Brain microvascular endothelial cell (primary cell): ENCODE data around the gene ZNF354C.
A peak's percentile ranks its signal among the peaks of the same experiment; 100 is the strongest.

Source experiments
- DNase-seq: peaks from one replicate; pipeline ENCODE4 v3.0.0-alpha.2; 2020
- H3K27ac ChIP-seq: fragments of 250-450 bp; sonication (Bioruptor Pico); 2 replicates; pipeline ENCODE4 v1.5.1; 2020; ENCODE audit warnings: mild to moderate bottlenecking, moderate library complexity
- H3K27me3 ChIP-seq: fragments of 250-450 bp; sonication (Bioruptor Pico); replicated peaks from 2 replicates; pipeline ENCODE4 v1.5.1; 2020; ENCODE audit warnings: mild to moderate bottlenecking
- H3K36me3 ChIP-seq: fragments of 250-450 bp; sonication (Bioruptor Pico); replicated peaks from 2 replicates; pipeline ENCODE4 v1.5.1; 2020; ENCODE audit warnings: mild to moderate bottlenecking
- H3K4me3 ChIP-seq: 2 replicates; pipeline ENCODE4 v1.5.1; 2011; ENCODE audit warnings: low read depth, mild to moderate bottlenecking, control low read depth, low read length, moderate library complexity
- in situ Hi-C: cut with HindIII; loops from 2 replicates; pipeline ENCODE4 v1.10.0; 2017; ENCODE audit warnings: low sequenced_read_pairs, low pct_ligation_motif_present
- TF ChIP-seq, protein P1 (sequence below): IDR thresholded peaks from 2 replicates; pipeline ENCODE4 v1.5.1; 2011; ENCODE audit warnings: low read depth, mild to moderate bottlenecking, moderate library complexity, low read length, control low read depth, inconsistent platforms; ENCODE audit errors: missing control alignments

ZNF354C gene

DNA sequence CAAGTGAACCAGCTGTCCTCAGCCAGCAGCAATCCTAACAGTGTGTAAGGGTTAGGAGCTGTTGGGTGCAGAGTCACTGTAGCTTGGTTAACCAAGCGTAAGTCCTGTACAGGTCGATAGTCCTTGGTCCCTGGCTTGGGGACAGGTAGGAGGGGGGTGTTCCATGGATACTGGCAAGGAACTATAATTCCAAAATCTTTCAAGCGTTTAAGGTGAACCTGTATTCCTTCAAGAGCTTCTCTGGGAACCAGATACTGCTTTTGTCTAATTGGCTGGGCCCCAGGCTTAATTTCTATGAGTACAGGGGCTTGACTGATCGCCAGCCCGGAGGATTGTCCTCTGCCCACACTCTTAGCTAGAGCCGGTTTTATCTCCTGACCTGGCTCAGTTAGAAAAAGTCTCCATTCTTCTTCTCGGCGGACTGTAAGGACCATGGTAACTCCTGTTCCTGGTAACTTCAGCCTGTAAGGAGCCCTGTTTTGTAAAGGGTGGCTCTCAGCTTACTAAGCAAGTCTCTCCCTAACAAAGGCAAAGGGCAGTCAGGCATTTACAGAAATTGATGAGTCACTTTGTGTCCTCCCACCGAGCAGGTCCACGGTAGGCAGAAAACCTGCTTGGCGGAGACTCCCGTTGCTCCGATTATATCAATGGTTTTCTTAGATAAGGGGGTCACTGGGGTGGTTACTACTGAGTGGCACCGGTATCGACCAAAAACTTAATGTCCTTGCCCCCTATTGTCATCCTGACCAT, 6.0 kb upstream of the ZNF354C start:
- in situ Hi-C loops, result no loop called here

DNA sequence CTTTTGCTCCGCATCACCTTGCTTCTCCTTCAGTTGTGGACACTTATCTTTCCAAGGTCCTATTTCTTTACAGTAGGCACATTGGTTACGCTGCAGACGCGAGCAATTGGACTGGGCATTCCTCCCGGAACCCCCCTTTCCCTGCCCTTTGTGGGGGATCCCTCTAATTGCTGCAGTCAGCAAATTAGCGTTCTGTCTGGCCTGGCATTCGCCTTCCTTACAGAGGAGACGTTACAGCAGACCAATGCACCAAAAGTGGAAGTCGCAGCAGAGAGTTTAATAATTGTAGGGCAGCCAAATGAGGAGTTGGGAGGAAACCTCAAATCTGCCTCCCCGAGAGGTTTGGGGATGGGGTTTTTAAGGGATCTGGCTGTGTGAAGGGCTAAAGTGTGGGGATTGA, 5.3 kb upstream of the ZNF354C start:
- H3K4me3 ChIP-seq, result no peak overlapping the region
- in situ Hi-C loops, result no loop called here

More for the DNA sequence above, 6.0 kb upstream of the ZNF354C start:
- Histone ChIP-seq H3K27me3 (no peaks in the 10 kb centered on the region), H3K36me3 (no peaks in the 10 kb centered on the region), H3K4me3 (no peak overlapping the region), H3K27ac (no peak overlapping the region)
- DNase-seq, result no peak
- TF ChIP-seq, protein P1, sequence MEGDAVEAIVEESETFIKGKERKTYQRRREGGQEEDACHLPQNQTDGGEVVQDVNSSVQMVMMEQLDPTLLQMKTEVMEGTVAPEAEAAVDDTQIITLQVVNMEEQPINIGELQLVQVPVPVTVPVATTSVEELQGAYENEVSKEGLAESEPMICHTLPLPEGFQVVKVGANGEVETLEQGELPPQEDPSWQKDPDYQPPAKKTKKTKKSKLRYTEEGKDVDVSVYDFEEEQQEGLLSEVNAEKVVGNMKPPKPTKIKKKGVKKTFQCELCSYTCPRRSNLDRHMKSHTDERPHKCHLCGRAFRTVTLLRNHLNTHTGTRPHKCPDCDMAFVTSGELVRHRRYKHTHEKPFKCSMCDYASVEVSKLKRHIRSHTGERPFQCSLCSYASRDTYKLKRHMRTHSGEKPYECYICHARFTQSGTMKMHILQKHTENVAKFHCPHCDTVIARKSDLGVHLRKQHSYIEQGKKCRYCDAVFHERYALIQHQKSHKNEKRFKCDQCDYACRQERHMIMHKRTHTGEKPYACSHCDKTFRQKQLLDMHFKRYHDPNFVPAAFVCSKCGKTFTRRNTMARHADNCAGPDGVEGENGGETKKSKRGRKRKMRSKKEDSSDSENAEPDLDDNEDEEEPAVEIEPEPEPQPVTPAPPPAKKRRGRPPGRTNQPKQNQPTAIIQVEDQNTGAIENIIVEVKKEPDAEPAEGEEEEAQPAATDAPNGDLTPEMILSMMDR, result no peak

DNA sequence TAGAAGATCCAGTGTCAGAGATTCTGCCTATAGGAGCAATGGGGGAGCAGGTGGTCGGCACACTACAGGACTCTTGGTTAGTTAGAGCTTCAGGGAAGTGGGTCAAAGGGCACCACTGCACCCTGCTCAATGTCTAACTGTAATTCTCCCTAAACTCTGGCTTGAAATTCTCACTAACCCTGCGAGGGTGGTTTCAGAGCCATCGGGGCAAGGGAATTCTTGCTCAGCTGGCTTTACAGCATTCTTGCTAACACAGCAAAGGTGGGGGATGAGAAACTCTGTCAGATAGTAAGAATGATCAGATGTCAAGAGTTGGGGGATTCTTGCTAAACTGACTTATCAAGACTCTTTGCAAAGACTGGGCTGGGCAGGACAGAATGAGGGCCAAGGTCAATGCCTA, 4.7 kb upstream of the ZNF354C start:
- no peaks in the 10 kb centered on the region for H3K27me3 ChIP-seq
- H3K27ac ChIP-seq, result no peak overlapping the region
- in situ Hi-C loops, result no loop called here
- DNase-seq, result no peak
- TF ChIP-seq, protein P1, result no peak
- no peaks in the 10 kb centered on the region for H3K36me3 ChIP-seq
- no peak overlapping the region for H3K4me3 ChIP-seq

More for the DNA sequence above, 5.3 kb upstream of the ZNF354C start:
- Histone ChIP-seq H3K27me3 (no peaks in the 10 kb centered on the region), H3K36me3 (no peaks in the 10 kb centered on the region), H3K27ac (no peak overlapping the region)
- no peak for DNase-seq
- TF ChIP-seq, protein P1, result no peak

DNA sequence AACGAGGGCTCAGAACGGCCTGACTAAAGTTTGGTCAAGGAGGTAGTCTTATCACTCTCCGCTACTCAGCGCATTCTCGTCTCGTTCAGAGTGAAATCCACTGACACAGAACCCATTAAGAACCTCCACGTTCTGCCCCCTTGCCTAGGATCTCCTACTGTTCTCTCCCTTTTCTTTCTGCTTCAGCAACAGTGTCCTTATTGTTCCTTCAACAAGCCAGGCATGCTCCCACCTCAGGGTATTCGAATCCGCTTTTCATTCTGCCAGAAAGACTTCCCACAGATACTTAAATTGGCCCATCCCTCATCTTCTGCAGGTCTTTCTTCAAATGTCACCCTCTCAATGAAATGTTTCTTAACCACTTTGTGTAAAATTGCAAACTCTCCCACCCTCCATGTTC, 4.3 kb upstream of the ZNF354C start:
- in situ Hi-C loops, result no loop called here
- Histone ChIP-seq H3K27me3 (no peaks in the 10 kb centered on the region), H3K27ac (no peak overlapping the region), H3K4me3 (no peak overlapping the region), H3K36me3 (no peaks in the 10 kb centered on the region)
- DNase-seq, result no peak
- TF ChIP-seq, protein P1, result no peak

DNA sequence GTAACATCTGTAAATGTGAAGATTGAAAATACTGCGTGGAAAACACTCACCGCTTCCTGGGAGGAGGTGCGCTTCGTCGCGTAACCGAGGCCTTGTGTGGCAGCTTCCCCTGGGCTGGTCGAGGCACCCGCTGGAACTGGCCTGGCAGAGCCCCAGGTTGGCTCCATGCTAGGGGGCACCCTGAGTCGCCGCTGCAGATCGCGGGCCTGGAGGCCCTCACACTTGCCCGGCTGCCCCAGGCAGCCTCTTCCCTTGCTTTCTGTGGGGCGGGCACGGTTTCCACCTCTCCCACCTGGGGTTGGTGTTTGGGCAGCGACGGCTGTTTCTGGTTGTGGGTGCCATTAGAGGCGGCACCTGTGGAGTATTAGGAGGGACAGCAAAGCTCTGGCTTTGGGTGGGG, 852 bp downstream of the ZNF354C start:
- no peak for DNase-seq
- in situ Hi-C loops, result no loop called here
- Histone ChIP-seq H3K36me3 (no peaks in the 10 kb centered on the region), H3K4me3 (peak overlapping the region; percentile 72), H3K27me3 (no peaks in the 10 kb centered on the region), H3K27ac (peak overlapping the region; percentile 75)
- TF ChIP-seq, protein P1, result no peak

DNA sequence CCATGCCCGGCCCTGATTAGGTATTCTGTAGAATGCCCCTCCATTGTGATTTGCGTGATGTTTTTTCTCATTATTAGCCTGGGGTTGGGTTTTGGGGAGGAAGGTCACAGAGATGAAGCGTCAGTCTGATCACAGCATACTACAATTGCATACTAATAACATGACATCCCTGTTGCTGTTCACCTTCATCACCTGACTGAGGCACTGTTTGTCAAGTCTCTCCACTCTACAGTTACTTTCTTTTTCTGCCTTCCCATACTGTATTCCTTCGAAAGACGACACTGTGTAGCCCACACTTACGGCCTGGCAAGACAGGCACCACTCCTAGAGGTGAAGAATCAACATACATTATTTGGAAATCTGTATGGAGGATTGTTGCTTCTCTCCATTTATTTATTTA, 5.5 kb downstream of the ZNF354C start:
- no peak overlapping the region for H3K27ac ChIP-seq
- peaks cover 6% of the 10 kb centered on the region for H3K36me3 ChIP-seq
- in situ Hi-C loops, result no loop called here
- TF ChIP-seq, protein P1, result no peak
- DNase-seq, result no peak
- no peak overlapping the region for H3K4me3 ChIP-seq
- H3K27me3 ChIP-seq, result no peaks in the 10 kb centered on the region
